Heart left ventricle (tissue), 13 donors: ENCODE results near the gene GPR179.

Experiments
- CTCF ChIP-seq, 12 donors: fragments of 200-600 bp; sonication (generic) in 4 of 12; IDR thresholded peaks; one replicate each; pipeline versions ENCODE4 v1.5.0 to v1.8.0; 2018 to 2022; ENCODE audit warnings: antibody characterized with exemption in 12 of 12, mild to moderate bottlenecking in 5 of 12
- POLR2A ChIP-seq, 2 donors: fragments of 450-650 bp; IDR thresholded peaks; one replicate each; pipeline ENCODE4 v1.6.1; 2017; ENCODE audit warnings: antibody characterized with exemption in 2 of 2, mild to moderate bottlenecking in 2 of 2, moderate library complexity in 2 of 2
- donor health status: ischemic (EF 13 %, LVEDD 7.1; RV severe dilation, severe dysfunction).
- donor health status: DM: no; HTN: yes; CAD: no.
- donor health status: DM: no; HTN: no; CAD: no.
- donor health status: ischemic (EF 25% LVEDD 6.9; RV normal size, moderate dysfunction).
- donor health status: ischemic (EF 25% LVEDD 5.7; RV mildly dilated, moderate dysfunction).
- donor health status: ischemic (EF 35%, LVEDD 5.7; RV mildly dilated, moderate dysfunction).
- donor health status: nonischemic (EF 11% LVEDD 7.7; RV severe dilation, severe dysfunction).
- donor health status: DM: yes; HTN: yes; CAD: no.
- donor health status: PGD.
- donor health status: ischemic (EF 29% LVEDD 5.4; RV normal size, mild dysfunction).
- donor health status: nonischemic (EF 23%, LVEDD 6.1; RV moderate dilation, normal function).

DNA sequence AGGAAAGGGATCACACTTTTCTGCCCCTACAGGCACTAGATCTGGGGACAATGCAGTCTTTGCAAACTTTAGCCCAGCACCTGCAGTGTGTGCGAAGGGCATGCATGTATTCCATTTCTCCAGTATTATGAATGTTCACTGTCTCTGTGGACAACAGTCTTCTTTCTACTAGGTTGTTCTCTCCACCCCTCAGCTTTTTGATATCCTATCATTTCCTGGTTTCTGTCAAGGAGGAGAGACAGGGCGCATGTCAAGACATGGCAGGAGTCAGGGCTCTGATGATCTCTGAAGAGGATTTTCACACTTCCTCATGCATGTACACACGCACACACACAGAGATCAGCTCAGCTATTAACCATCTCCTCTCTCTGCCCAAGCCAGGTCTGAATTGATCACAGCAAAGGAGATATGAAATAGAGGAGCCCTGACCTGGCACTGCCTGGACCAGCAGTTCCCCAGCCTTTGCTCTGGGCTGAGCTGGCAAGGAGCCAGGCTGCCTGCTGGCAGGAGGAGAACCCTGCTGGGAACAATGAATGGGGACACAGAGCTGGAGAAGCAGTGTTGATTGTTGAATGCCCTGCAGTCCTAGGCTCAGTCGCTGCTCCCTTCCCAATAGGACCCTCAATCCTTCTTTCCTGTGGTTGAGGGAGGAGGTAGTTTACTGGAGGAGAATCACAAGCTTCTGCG, 2.6 kb downstream of the GPR179 start:
- TF ChIP-seq CTCF (IDR thresholded peaks at IDR 0.05) (no peak), POLR2A (IDR thresholded peaks at IDR 0.05) (no peak)
